Kidney (tissue), 14 donors: ENCODE data around the gene SORBS2. TPM values are rescaled to one million over a fixed set of nuclear protein-coding genes. Genes with fewer than 3 reads are reported as not detected.

Experiments
- DNase-seq, 5 donors: peaks; one replicate each; pipeline ENCODE4 v3.0.0-alpha.2; 2013 to 2020
- FAIRE-seq: peaks from 2 replicates; lab custom pipeline; 2012; peaks lifted over from hg19 to GRCh38; lab: Jason Lieb, UNC
- H3K27ac ChIP-seq, 2 donors: one replicate each; pipeline ENCODE4 v1.7.0; 2013; ENCODE audit warnings: low read depth in 2 of 2, low read length in 2 of 2, inconsistent platforms in 1 of 2
- H3K27me3 ChIP-seq: one replicate; pipeline ENCODE4 v1.7.1; 2013; ENCODE audit warnings: low read length, inconsistent platforms; ENCODE audit not compliant: control insufficient read depth, insufficient read depth
- H3K36me3 ChIP-seq, 3 donors: one replicate each; pipeline versions ENCODE4 v1.7.0 to v1.7.1; 2013; ENCODE audit warnings: low read length in 3 of 3, control low read depth in 1 of 3, inconsistent platforms in 1 of 3; ENCODE audit not compliant: insufficient read depth in 3 of 3, control insufficient read depth in 2 of 3
- H3K4me1 ChIP-seq, 3 donors: one replicate each; pipeline versions ENCODE4 v1.7.0 to v1.7.1; 2013; ENCODE audit warnings: low read length in 3 of 3, inconsistent platforms in 1 of 3, low read depth in 1 of 3; ENCODE audit not compliant: control insufficient read depth in 2 of 3, insufficient read depth in 2 of 3
- H3K4me3 ChIP-seq, 3 donors: one replicate each; pipeline versions ENCODE4 v1.7.0 to v1.8.1; 2013; ENCODE audit warnings: low read length in 3 of 3, control low read depth in 1 of 3, inconsistent platforms in 1 of 3
- H3K9ac ChIP-seq, 3 donors: one replicate each; pipeline versions ENCODE4 v1.7.0 to v1.7.1; 2013; ENCODE audit warnings: low read length in 3 of 3, control low read depth in 1 of 3, inconsistent platforms in 1 of 3
- H3K9me3 ChIP-seq, 3 donors: one replicate each; pipeline versions ENCODE4 v1.7.0 to v1.7.1; 2013; ENCODE audit warnings: low read length in 3 of 3, control low read depth in 1 of 3, inconsistent platforms in 1 of 3; ENCODE audit not compliant: control insufficient read depth in 2 of 3, insufficient read depth in 1 of 3
- intact Hi-C: fragments of 100-400 bp; cut with DNase I; formaldehyde crosslinking; loops from one replicate; pipeline ENCODE4 v1.11.1; 2022
- polyA plus RNA-seq: library from polyadenylated mRNA; stranded (reverse); fragments of 350-450 nt; fragmentation: Illumina TruSeq; extraction: RNeasy Lipid Tissue Mini Kit (QIAGEN cat#74804); gene quantifications from one replicate; pipeline ENCODE4 v1.2.3, GENCODE V29; 2014; ENCODE audit warnings: low read depth, low replicate concordance; ENCODE audit not compliant: insufficient read depth
- total RNA-seq: library from RNA; stranded (reverse); fragmentation: NEBNext Ultra II Directional; extraction: Animal tissue kit (Norgen Biotek cat#: 25700); gene quantifications from one replicate; pipeline ENCODE4 v1.2.1, GENCODE V29; 2021
- TF ChIP-seq, protein P1 (sequence below): IDR thresholded peaks from 3 replicates; pipeline ENCODE4 v1.5.1; 2012; ENCODE audit warnings: mild to moderate bottlenecking, moderate library complexity, borderline replicate concordance; ENCODE audit not compliant: insufficient read depth; ENCODE audit errors: extremely low read depth
- donor health status: control.
- donor health status: control.
- donor health status: control.
- donor health status: control.
- donor health status: control.
- donor health status: DM: yes; HTN: yes; CAD: no.
- donor health status: Normal renal cell carcinoma (clear cell type).

The SORBS2 gene
- total and polyA plus RNA-seq, 2 donors from 2014 or later = 26.0 to 127 TPM

DNA sequence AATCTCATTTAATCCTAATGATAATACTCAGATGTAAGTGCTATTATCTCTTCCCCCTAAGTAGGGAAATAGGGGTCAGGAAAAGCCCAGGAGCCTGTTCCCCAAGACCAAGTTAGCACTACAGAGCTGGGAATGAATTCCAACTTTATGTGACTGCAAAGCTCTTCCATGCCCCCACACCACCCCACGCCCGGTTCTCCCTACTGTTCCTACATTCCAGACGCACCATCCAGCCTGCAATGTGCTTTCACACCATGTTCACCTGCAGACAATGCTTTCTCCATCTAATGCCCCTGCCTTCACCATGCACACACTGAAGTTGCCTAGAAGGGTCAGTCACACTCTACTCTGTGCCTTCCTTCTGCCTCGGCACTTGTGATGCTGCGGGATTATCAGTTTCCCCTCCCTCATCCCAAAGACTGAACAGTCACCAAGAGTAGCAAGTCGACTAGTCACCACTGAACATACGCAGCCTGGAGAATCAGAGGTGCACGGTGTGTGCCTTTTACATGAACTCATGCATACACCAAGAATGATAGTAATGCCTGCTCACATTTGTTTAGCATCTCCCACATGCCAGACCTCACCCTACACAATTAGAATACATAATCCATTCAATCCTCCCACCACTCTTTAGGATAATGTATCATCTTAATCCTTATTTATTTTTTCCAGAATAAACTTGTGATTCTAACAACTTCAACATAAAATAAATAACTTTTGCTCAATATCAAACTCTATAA is 14.2 kb downstream of the SORBS2 start:
- Histone ChIP-seq H3K9me3 (no peaks in the 10 kb centered on the region), H3K27me3 (no peaks in the 10 kb centered on the region), H3K27ac (no peak overlapping the region), H3K36me3 (no peaks in the 10 kb centered on the region), H3K4me1 (peaks cover 0 to 3% (median 2%) of the 10 kb centered on the region in 3 donors), H3K4me3 (no peak overlapping the region), H3K9ac (no peak overlapping the region)
- TF ChIP-seq, protein P1, sequence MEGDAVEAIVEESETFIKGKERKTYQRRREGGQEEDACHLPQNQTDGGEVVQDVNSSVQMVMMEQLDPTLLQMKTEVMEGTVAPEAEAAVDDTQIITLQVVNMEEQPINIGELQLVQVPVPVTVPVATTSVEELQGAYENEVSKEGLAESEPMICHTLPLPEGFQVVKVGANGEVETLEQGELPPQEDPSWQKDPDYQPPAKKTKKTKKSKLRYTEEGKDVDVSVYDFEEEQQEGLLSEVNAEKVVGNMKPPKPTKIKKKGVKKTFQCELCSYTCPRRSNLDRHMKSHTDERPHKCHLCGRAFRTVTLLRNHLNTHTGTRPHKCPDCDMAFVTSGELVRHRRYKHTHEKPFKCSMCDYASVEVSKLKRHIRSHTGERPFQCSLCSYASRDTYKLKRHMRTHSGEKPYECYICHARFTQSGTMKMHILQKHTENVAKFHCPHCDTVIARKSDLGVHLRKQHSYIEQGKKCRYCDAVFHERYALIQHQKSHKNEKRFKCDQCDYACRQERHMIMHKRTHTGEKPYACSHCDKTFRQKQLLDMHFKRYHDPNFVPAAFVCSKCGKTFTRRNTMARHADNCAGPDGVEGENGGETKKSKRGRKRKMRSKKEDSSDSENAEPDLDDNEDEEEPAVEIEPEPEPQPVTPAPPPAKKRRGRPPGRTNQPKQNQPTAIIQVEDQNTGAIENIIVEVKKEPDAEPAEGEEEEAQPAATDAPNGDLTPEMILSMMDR = no peak
- DNase-seq = no peak
- intact Hi-C loops = no loop called here
- FAIRE-seq = no peak

DNA sequence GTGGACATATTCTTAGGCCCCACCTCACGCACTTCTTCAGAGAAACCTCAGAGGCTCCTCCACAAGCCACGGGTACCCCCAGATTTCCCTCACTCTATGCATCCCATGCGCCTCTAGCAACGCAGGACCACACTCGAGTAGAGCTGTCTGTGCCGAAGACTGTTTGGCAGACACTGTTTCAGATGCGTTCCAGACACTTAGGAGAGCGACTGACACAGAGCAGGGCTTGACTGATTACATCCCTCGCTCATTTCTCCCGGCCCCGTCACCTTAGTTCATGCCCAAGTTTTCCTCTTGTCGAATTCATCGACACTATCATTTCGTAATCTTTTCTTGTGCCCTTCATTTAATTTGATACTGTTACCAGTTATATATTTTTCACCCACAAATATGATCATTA is 15.0 kb downstream of the SORBS2 start:
- Histone ChIP-seq H3K9me3 (no peaks in the 10 kb centered on the region), H3K27ac (no peak overlapping the region), H3K36me3 (no peaks in the 10 kb centered on the region), H3K9ac (no peak overlapping the region), H3K27me3 (no peaks in the 10 kb centered on the region), H3K4me3 (no peak overlapping the region), H3K4me1 (peaks cover 0 to 3% (median 0%) of the 10 kb centered on the region in 3 donors)
- DNase-seq = no peak
- TF ChIP-seq, protein P1 = no peak
- intact Hi-C loops = no loop called here
- FAIRE-seq = no peak

DNA sequence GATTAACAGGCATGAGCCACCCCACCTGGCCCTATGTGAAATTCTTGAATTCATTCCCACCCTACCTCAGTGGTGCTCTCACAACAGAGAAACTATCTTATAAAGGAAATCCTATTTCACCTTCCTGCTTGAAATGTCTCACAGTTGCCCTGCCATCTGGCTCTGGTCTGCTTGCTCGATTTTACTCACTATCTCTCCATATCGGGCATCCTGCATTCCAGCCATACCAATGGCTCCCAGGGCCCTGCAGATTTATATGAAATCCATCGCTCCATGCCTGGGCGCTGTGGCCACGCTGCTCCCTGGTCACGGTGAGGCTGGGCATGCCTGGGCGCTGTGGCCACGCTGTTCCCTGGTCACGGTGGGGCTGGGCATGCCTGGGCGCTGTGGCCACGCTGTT is 15.8 kb downstream of the SORBS2 start:
- intact Hi-C loops = no loop called here
- Histone ChIP-seq H3K4me3 (no peak overlapping the region), H3K36me3 (no peaks in the 10 kb centered on the region), H3K27me3 (no peaks in the 10 kb centered on the region), H3K9me3 (no peaks in the 10 kb centered on the region), H3K27ac (no peak overlapping the region), H3K4me1 (peaks cover 0 to 3% (median 0%) of the 10 kb centered on the region in 3 donors), H3K9ac (no peak overlapping the region)
- DNase-seq = no peak
- no peak for FAIRE-seq
- TF ChIP-seq, protein P1 = no peak
